K562 (cell line): ENCODE measurements around the gene HSF5. TPM values are rescaled to one million over a fixed set of nuclear protein-coding genes. Genes with fewer than 3 reads are reported as not detected.

ENCODE experiments used
- BRD4 ChIP-seq: fragments of 200-600 bp; sonication (generic); IDR thresholded peaks from 2 replicates; pipeline ENCODE4 v1.6.1; 2017; ENCODE audit warnings: inconsistent platforms
- CHCHD3 ChIP-seq: fragments of 250-450 bp; sonication (Bioruptor Pico); IDR thresholded peaks from 2 replicates; pipeline ENCODE4 v2.1.2; 2022; ENCODE audit warnings: mild to moderate bottlenecking
- CREB1 ChIP-seq, 2 experiments: sonication (generic) in 1 of 2; formaldehyde crosslinking in 1 of 2; IDR thresholded peaks; 2 replicates each; pipeline versions ENCODE4 v1.6.1 to v1.8.0; 2012 to 2022; ENCODE audit warnings: inconsistent platforms in 1 of 2, mild to moderate bottlenecking in 1 of 2, missing genetic modification reagents in 1 of 2, moderate library complexity in 1 of 2
- ETV6 ChIP-seq, 3 experiments: fragments of 150-350 bp in 1 of 3; sonication (generic) in 1 of 3; formaldehyde crosslinking in 1 of 3; IDR thresholded peaks; 2 replicates each; pipeline versions ENCODE4 v1.6.1 to v1.8.0; 2014 to 2022; ENCODE audit warnings: borderline replicate concordance in 2 of 3, low read depth in 2 of 3, antibody characterized with exemption in 1 of 3, low read length in 1 of 3, mild to moderate bottlenecking in 1 of 3, missing genetic modification reagents in 1 of 3
- EWSR1 ChIP-seq: fragments of 450-650 bp; IDR thresholded peaks from 2 replicates; pipeline ENCODE4 v1.6.1; 2018; ENCODE audit warnings: borderline replicate concordance, mild to moderate bottlenecking, low read depth, moderate library complexity; ENCODE audit not compliant: partially characterized antibody
- GTF2B ChIP-seq: IDR thresholded peaks from 2 replicates; pipeline ENCODE4 v1.6.1; 2011; ENCODE audit not compliant: insufficient read length; ENCODE audit errors: extremely low read depth
- IRF9 ChIP-seq: fragments of 450-650 bp; IDR thresholded peaks from 2 replicates; pipeline ENCODE4 v1.6.1; 2016; ENCODE audit warnings: missing biosample characterization, missing genetic modification characterization
- KLF6 ChIP-seq: fragments of 250-450 bp; sonication (Bioruptor Pico); IDR thresholded peaks from 2 replicates; pipeline ENCODE4 v1.4.0; 2020; ENCODE audit warnings: mild to moderate bottlenecking, moderate library complexity, borderline replicate concordance
- MXI1 ChIP-seq: IDR thresholded peaks from 2 replicates; pipeline ENCODE4 v1.6.1; 2011; ENCODE audit warnings: low read depth, mild to moderate bottlenecking, improper control_type of control experiment, low read length
- PML ChIP-seq: IDR thresholded peaks from 2 replicates; pipeline ENCODE4 v1.6.1; 2012; ENCODE audit warnings: low read length, inconsistent platforms
- RFX5 ChIP-seq: IDR thresholded peaks from 2 replicates; pipeline ENCODE4 v1.6.1; 2011; ENCODE audit warnings: low read depth, mild to moderate bottlenecking, improper control_type of control experiment, low read length
- SFPQ ChIP-seq: fragments of 200-400 bp; formaldehyde crosslinking; IDR thresholded peaks from 2 replicates; pipeline ENCODE4 v1.6.1; 2017; ENCODE audit warnings: mild to moderate bottlenecking, low read depth, low read length, moderate library complexity
- SMARCE1 ChIP-seq: fragments of 450-650 bp; IDR thresholded peaks from 2 replicates; pipeline ENCODE4 v1.7.1; 2016; ENCODE audit warnings: mild to moderate bottlenecking
- TAF7 ChIP-seq: fragments of 450-650 bp; IDR thresholded peaks from 2 replicates; pipeline ENCODE4 v1.6.1; 2016; ENCODE audit warnings: missing genetic modification characterization, missing compliant biosample characterization
- TGIF2 ChIP-seq: sonication (generic); formaldehyde crosslinking; IDR thresholded peaks from 2 replicates; pipeline ENCODE4 v1.8.1; 2022; ENCODE audit warnings: mild to moderate bottlenecking, missing genetic modification reagents, moderate library complexity
- TSHZ1 ChIP-seq: fragments of 250-450 bp; sonication (Bioruptor Pico); IDR thresholded peaks from 2 replicates; pipeline ENCODE4 v1.4.0; 2020; ENCODE audit warnings: mild to moderate bottlenecking, moderate library complexity
- ZBTB12 ChIP-seq: fragments of 250-450 bp; sonication (Bioruptor Pico); IDR thresholded peaks from 2 replicates; pipeline ENCODE4 v1.4.0; 2020
- ZNF232 ChIP-seq: sonication (generic); formaldehyde crosslinking; IDR thresholded peaks from 2 replicates; pipeline ENCODE4 v1.8.0; 2022; ENCODE audit warnings: mild to moderate bottlenecking, missing genetic modification reagents
- polyA plus RNA-seq, 8 experiments: library from polyadenylated mRNA; depleted of rRNA in 4 of 8; stranded (reverse) in 5 of 8; unstranded in 3 of 8; fragments of >200 nt; fragmentation: Nextera tagmentation in 2 of 8; fragmentation: Illumina TruSeq in 1 of 8; extraction: Ambion mirVana in 2 of 8; extraction: Trizol in 1 of 8; gene quantifications; 2 replicates each; pipeline versions ENCODE4 v1.2.1 to v1.2.3, GENCODE V29; 2011 to 2014; ENCODE audit warnings: inconsistent platforms in 1 of 8, missing spikeins in 1 of 8
- total RNA-seq, 7 experiments: library from RNA; depleted of rRNA in 6 of 7; stranded (reverse); fragments of >200 nt in 6 of 7; fragmentation: Illumina TruSeq in 2 of 7; extraction: Trizol in 2 of 7; gene quantifications; 2 replicates each; pipeline versions ENCODE4 v1.2.1 to v1.2.3, GENCODE V29; 2011 to 2021; ENCODE audit warnings: low replicate concordance in 1 of 7

Gene HSF5
- total and polyA plus RNA-seq, 9 of the 15 experiments (the other 6 are each of a cell fraction or from before 2014, with no cell fraction given) = 0.04 TPM; not detected in 8

- TF ChIP-seq TAF7 (peak; percentile 92), SMARCE1 (no peak), KLF6 (no peak), IRF9 (tag) (no peak), MXI1 (no peak), TSHZ1 (CRISPR knock-in tag) (no peak), EWSR1 (no peak), TGIF2 (CRISPR knock-in tag) (no peak), ZBTB12 (peak; percentile 79), SFPQ (no peak), ZNF232 (no peak), GTF2B (no peak), PML (peak; percentile 62; the same call in 1 of the 2 replicates), CHCHD3 (CRISPR knock-in tag) (no peak), RFX5 (0 out of 2 replicates have a peak, but pooled peaks have one; percentile 36), ETV6 (IDR thresholded peaks at IDR 0.05; ENCODE audit: borderline replicate concordance in 1 of 2, low read depth in 2 of 2, low read length in 1 of 2) (no peak), ETV6 (CRISPR knock-in tag; IDR thresholded peaks at IDR 0.05; ENCODE audit: borderline replicate concordance) (no peak), BRD4 (no peak), CREB1 (IDR thresholded peaks at IDR 0.05) (peak; percentile 91), CREB1 (CRISPR knock-in tag; IDR thresholded peaks at IDR 0.05) (peak; percentile 89)
These were observed 29.9 kb upstream of the HSF5 start (continued) for GRCh38 chr17:58517928-58518609.
